Endodermal cell (in vitro differentiated cells): ENCODE data around the gene AUTS2. TPM values are rescaled to one million over a fixed set of nuclear protein-coding genes. Genes with fewer than 3 reads are reported as not detected.

ENCODE experiments used
- DNase-seq: peaks from one replicate; pipeline ENCODE4 v3.0.0-alpha.2; 2017
- H3K27ac ChIP-seq: 2 replicates; pipeline ENCODE4 v1.5.1; 2013; ENCODE audit warnings: mild to moderate bottlenecking, low read depth, low read length, moderate library complexity
- H3K27me3 ChIP-seq: 2 replicates; pipeline ENCODE4 v1.6.1; 2013; ENCODE audit warnings: mild to moderate bottlenecking, low read length, moderate library complexity; ENCODE audit not compliant: insufficient read depth, control insufficient read depth, poor library complexity, severe bottlenecking
- H3K36me3 ChIP-seq: 2 replicates; pipeline ENCODE4 v1.7.0; 2013; ENCODE audit warnings: mild to moderate bottlenecking, low read length, moderate library complexity; ENCODE audit not compliant: control insufficient read depth, insufficient read depth
- H3K4me1 ChIP-seq: one replicate; pipeline ENCODE4 v1.7.0; 2013; ENCODE audit warnings: low read length; ENCODE audit not compliant: control insufficient read depth, insufficient read depth
- H3K4me3 ChIP-seq: 2 replicates; pipeline ENCODE4 v1.5.1; 2013; ENCODE audit warnings: mild to moderate bottlenecking, low read length, moderate library complexity
- H3K9ac ChIP-seq: 2 replicates; pipeline ENCODE4 v1.6.1; 2013; ENCODE audit warnings: mild to moderate bottlenecking, low read length, moderate library complexity; ENCODE audit not compliant: poor library complexity, severe bottlenecking; ENCODE audit errors: extremely low read depth
- H3K9me3 ChIP-seq: 2 replicates; pipeline ENCODE4 v1.6.1; 2013; ENCODE audit warnings: mild to moderate bottlenecking, low read length, moderate library complexity; ENCODE audit not compliant: control insufficient read depth
- H3K27ac Mint-ChIP-seq: 2 replicates; pipeline ENCODE4 v1.8.0; 2020; ENCODE audit warnings: mixed read lengths
- H3K27me3 Mint-ChIP-seq: 2 replicates; pipeline ENCODE4 v1.8.0; 2021; ENCODE audit warnings: mild to moderate bottlenecking, mixed read lengths; ENCODE audit not compliant: insufficient read depth
- H3K36me3 Mint-ChIP-seq: 2 replicates; pipeline ENCODE4 v1.8.0; 2020; ENCODE audit warnings: low read depth, mixed read lengths
- H3K4me1 Mint-ChIP-seq: 2 replicates; pipeline ENCODE4 v1.8.0; 2020; ENCODE audit warnings: mixed read lengths
- H3K4me3 Mint-ChIP-seq: 2 replicates; pipeline ENCODE4 v1.8.0; 2020; ENCODE audit warnings: mild to moderate bottlenecking, moderate library complexity, mixed read lengths
- H3K9me3 Mint-ChIP-seq: 2 replicates; pipeline ENCODE4 v1.8.0; 2020; ENCODE audit warnings: mild to moderate bottlenecking, mixed read lengths
- CTCF ChIP-seq: fragments of 200-600 bp; sonication (generic); conservative IDR thresholded peaks from 2 replicates; pipeline ENCODE4 v1.5.0; 2021; ENCODE audit warnings: antibody characterized with exemption, mild to moderate bottlenecking
- WGBS, 2 experiments: methylation state at CpG; one replicate each; pipeline versions ENCODE4 v1.1.5 to v1.1.7; 2013; ENCODE audit warnings: missing lambda C conversion rate in 2 of 2, mixed read lengths in 1 of 2; ENCODE audit not compliant: insufficient coverage in 1 of 2, insufficient read length in 1 of 2; 5-methylcytosine and 5-hydroxymethylcytosine counted together
- total RNA-seq, 2 donors: library from RNA; stranded (reverse); fragmentation: NEBNext Ultra II Directional in 1 of 2; extraction: Animal tissue kit (Norgen Biotek cat#: 25700) in 1 of 2; gene quantifications; 2 replicates in 1 of 2; 3 replicates in 1 of 2; pipeline ENCODE4 v1.2.1, GENCODE V29; 2021

Gene AUTS2
- total RNA-seq, 2 donors from 2014 or later = 76.8 to 106 TPM

- no peak for DNase-seq
- Histone ChIP-seq H3K4me3 (no peak overlapping the region), H3K27me3 (no peaks in the 10 kb centered on the region), H3K9ac (no peak overlapping the region), H3K27ac (peak overlapping the region; percentile 80), H3K4me1 (peaks cover 2% of the 10 kb centered on the region), H3K36me3 (no peaks in the 10 kb centered on the region), H3K9me3 (no peaks in the 10 kb centered on the region)
- H3K36me3 Mint-ChIP-seq = peaks cover 3% of the 10 kb centered on the region
- no peaks in the 10 kb centered on the region for H3K9me3 Mint-ChIP-seq
- no peaks in the 10 kb centered on the region for H3K27me3 Mint-ChIP-seq
- whole genome bisulfite sequencing, 2 experiments = 90 to 94% methylated on average over 2 to 5 of the region's 5 CpGs
- no peak overlapping the region for H3K4me3 Mint-ChIP-seq
- peaks cover 28% of the 10 kb centered on the region for H3K4me1 Mint-ChIP-seq
- H3K27ac Mint-ChIP-seq = no peak overlapping the region
- no peak for TF ChIP-seq CTCF
Measured at GRCh38 chr7:70392256-70392876, 794.1 kb downstream of the AUTS2 start.

- Histone ChIP-seq H3K27me3 (no peaks in the 10 kb centered on the region), H3K9ac (no peak overlapping the region), H3K27ac (peak overlapping the region; percentile 80), H3K9me3 (no peaks in the 10 kb centered on the region), H3K36me3 (no peaks in the 10 kb centered on the region), H3K4me3 (no peak overlapping the region), H3K4me1 (peaks cover 2% of the 10 kb centered on the region)
- no peak overlapping the region for H3K4me3 Mint-ChIP-seq
- no peak overlapping the region for H3K27ac Mint-ChIP-seq
- no peaks in the 10 kb centered on the region for H3K27me3 Mint-ChIP-seq
- no peaks in the 10 kb centered on the region for H3K9me3 Mint-ChIP-seq
- H3K36me3 Mint-ChIP-seq = peaks cover 3% of the 10 kb centered on the region
- peak; percentile 31 for TF ChIP-seq CTCF
- 50 to 63% methylated on average over 7 of the region's 7 CpGs for WGBS, 2 experiments
- H3K4me1 Mint-ChIP-seq = peaks cover 28% of the 10 kb centered on the region
- peak; percentile 61 for DNase-seq
Measured at GRCh38 chr7:70392877-70393435, 794.7 kb downstream of the AUTS2 start.

DNA sequence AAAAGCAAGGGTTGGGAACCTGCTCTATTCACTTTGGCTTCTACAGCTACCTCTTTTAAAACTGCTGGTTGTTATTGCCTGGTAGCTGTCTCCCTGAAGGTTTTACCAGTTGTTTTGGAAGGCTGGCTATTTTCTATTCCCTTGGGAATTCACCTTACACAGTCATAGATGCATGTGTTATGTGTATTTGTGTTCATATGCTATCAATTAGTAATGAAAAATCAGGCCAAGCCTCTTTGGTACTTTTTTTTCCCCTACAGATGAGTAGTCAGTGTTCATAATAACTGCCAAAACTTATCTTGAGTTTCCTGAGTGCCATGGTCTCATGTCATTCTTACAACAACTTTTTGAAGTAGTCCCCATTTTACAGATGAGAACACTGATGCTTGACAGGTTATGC is 795.7 kb downstream of the AUTS2 start:
- H3K36me3 Mint-ChIP-seq = peaks cover 3% of the 10 kb centered on the region
- H3K9ac ChIP-seq = no peak overlapping the region
- no peak overlapping the region for H3K27ac Mint-ChIP-seq

More for the DNA sequence above, 795.7 kb downstream of the AUTS2 start:
- H3K27ac ChIP-seq = no peak overlapping the region
- no peak for TF ChIP-seq CTCF
- H3K4me1 Mint-ChIP-seq = peaks cover 28% of the 10 kb centered on the region
- H3K9me3 ChIP-seq = no peaks in the 10 kb centered on the region
- no peaks in the 10 kb centered on the region for H3K36me3 ChIP-seq
- no peaks in the 10 kb centered on the region for H3K27me3 ChIP-seq
- H3K4me3 ChIP-seq = no peak overlapping the region
- no peaks in the 10 kb centered on the region for H3K27me3 Mint-ChIP-seq
- no peak overlapping the region for H3K4me3 Mint-ChIP-seq
- DNase-seq = no peak
- H3K9me3 Mint-ChIP-seq = no peaks in the 10 kb centered on the region
- H3K4me1 ChIP-seq = peaks cover 2% of the 10 kb centered on the region
